Smooth muscle cell of trachea (primary cell): ENCODE data around the gene FGF9. TPM values are rescaled to one million over a fixed set of nuclear protein-coding genes. Genes with fewer than 3 reads are reported as not detected.

Source experiments
- total RNA-seq: library from RNA; depleted of rRNA; stranded (reverse); fragments of >200 nt; gene quantifications from 2 replicates; pipeline ENCODE4 v1.2.1, GENCODE V29; 2014

Gene FGF9
- not detected in 2 replicates for total RNA-seq

GRCh38 chr13:21670883-21671619, at the start of gene FGF9:
FGF9 (plus strand) TSS chr13:21671073; CDS start chr13:21671913, 840 bp downstream.

Other genes with a start within 250 kb of the FGF9 start
- gene ZDHHC20, start 211.8 kb upstream of the FGF9 start, total RNA-seq = 87.0 and 111 TPM in 2 replicates
- 62.9 and 66.3 TPM in 2 replicates for gene MICU2, start 66.9 kb upstream of the FGF9 start, total RNA-seq